Neural progenitor cell (in vitro differentiated cells): ENCODE data around the gene ANK3. TPM values are rescaled to one million over a fixed set of nuclear protein-coding genes. Genes with fewer than 3 reads are reported as not detected.

Experiments
- DNase-seq: peaks from one replicate; pipeline ENCODE4 v3.0.0-alpha.2; 2016; ENCODE audit warnings: low spot score
- H2AFZ ChIP-seq: fragments of 200-600 bp; sonication (generic); replicated peaks from 2 replicates; pipeline ENCODE4 v1.6.1; 2016; ENCODE audit warnings: antibody characterized with exemption
- H3F3A ChIP-seq: fragments of 200-600 bp; sonication (generic); 2 replicates; pipeline ENCODE4 v1.6.1; 2016; ENCODE audit warnings: antibody characterized with exemption, low read depth
- H3K27ac ChIP-seq: fragments of 200-600 bp; sonication (generic); 2 replicates; pipeline ENCODE4 v1.5.1; 2016; ENCODE audit warnings: mild to moderate bottlenecking
- H3K27me3 ChIP-seq: fragments of 200-600 bp; sonication (generic); 2 replicates; pipeline ENCODE4 v1.6.1; 2016; ENCODE audit warnings: mild to moderate bottlenecking, moderate library complexity
- H3K36me3 ChIP-seq: fragments of 200-600 bp; sonication (generic); 2 replicates; pipeline ENCODE4 v1.5.1; 2016
- H3K4me1 ChIP-seq: fragments of 200-600 bp; sonication (generic); 2 replicates; pipeline ENCODE4 v1.6.1; 2016; ENCODE audit warnings: mixed run types
- H3K4me2 ChIP-seq: fragments of 200-600 bp; sonication (generic); 2 replicates; pipeline ENCODE4 v1.6.1; 2016
- H3K4me3 ChIP-seq: fragments of 200-600 bp; sonication (generic); 2 replicates; pipeline ENCODE4 v1.5.1; 2016
- H3K79me2 ChIP-seq: fragments of 200-600 bp; sonication (generic); 2 replicates; pipeline ENCODE4 v1.6.1; 2016; ENCODE audit warnings: low read depth
- H3K9ac ChIP-seq: fragments of 200-600 bp; sonication (generic); 2 replicates; pipeline ENCODE4 v1.6.1; 2016
- H3K9me3 ChIP-seq: fragments of 200-600 bp; sonication (generic); 2 replicates; pipeline ENCODE4 v1.5.1; 2016; ENCODE audit warnings: low read depth
- H4K20me1 ChIP-seq: fragments of 200-600 bp; sonication (generic); 2 replicates; pipeline ENCODE4 v1.6.1; 2016; ENCODE audit warnings: low read depth
- H3K27ac Mint-ChIP-seq: 3 replicates; pipeline ENCODE4 v1.8.0; 2021; ENCODE audit warnings: mixed read lengths
- H3K27me3 Mint-ChIP-seq: 2 replicates; pipeline ENCODE4 v1.8.0; 2022; ENCODE audit warnings: low read depth, mild to moderate bottlenecking, inconsistent platforms, moderate library complexity, mixed read lengths; ENCODE audit not compliant: insufficient read depth
- H3K36me3 Mint-ChIP-seq: 3 replicates; pipeline ENCODE4 v1.8.0; 2021; ENCODE audit warnings: mixed read lengths
- H3K4me1 Mint-ChIP-seq: 3 replicates; pipeline ENCODE4 v1.8.0; 2021; ENCODE audit warnings: mixed read lengths
- H3K4me3 Mint-ChIP-seq: 3 replicates; pipeline ENCODE4 v1.8.0; 2021; ENCODE audit warnings: mild to moderate bottlenecking, moderate library complexity, mixed read lengths
- H3K9me3 Mint-ChIP-seq: 3 replicates; pipeline ENCODE4 v1.8.0; 2020; ENCODE audit warnings: mixed read lengths
- EZH2 ChIP-seq: fragments of 200-600 bp; sonication (generic); IDR thresholded peaks from 2 replicates; pipeline ENCODE4 v1.6.1; 2017; ENCODE audit warnings: antibody characterized with exemption, mild to moderate bottlenecking, moderate library complexity
- EZH2phosphoT487 ChIP-seq: fragments of 200-600 bp; sonication (generic); IDR thresholded peaks from 2 replicates; pipeline ENCODE4 v1.6.1; 2017; ENCODE audit warnings: antibody characterized with exemption
- total RNA-seq: library from RNA; depleted of rRNA; stranded (reverse); fragments of >200 nt; gene quantifications from 2 replicates; pipeline ENCODE4 v1.2.3, GENCODE V29; 2015; ENCODE audit warnings: low replicate concordance
- TF ChIP-seq, protein P1 (sequence below): fragments of 200-600 bp; sonication (generic); IDR thresholded peaks from 2 replicates; pipeline ENCODE4 v1.5.1; 2017; ENCODE audit warnings: antibody characterized with exemption, mild to moderate bottlenecking

ANK3 gene
- total RNA-seq, 1 donor from 2014 or later, result 54.1 TPM

GRCh38 chr10:60114765-60115586, 274.7 kb downstream of the ANK3 start:
- Histone ChIP-seq H3K9ac (no peak overlapping the region), H3K27me3 (no peaks in the 10 kb centered on the region), H3K4me1 (no peaks in the 10 kb centered on the region), H3K4me2 (no peak overlapping the region), H2AFZ (no peak overlapping the region), H3K79me2 (no peaks in the 10 kb centered on the region), H3K4me3 (no peak overlapping the region), H4K20me1 (no peaks in the 10 kb centered on the region), H3K36me3 (no peaks in the 10 kb centered on the region), H3K9me3 (no peaks in the 10 kb centered on the region), H3F3A (no peaks in the 10 kb centered on the region), H3K27ac (no peak overlapping the region)
- Mint-ChIP-seq H3K4me1 (no peaks in the 10 kb centered on the region), H3K27me3 (no peaks in the 10 kb centered on the region), H3K9me3 (no peaks in the 10 kb centered on the region), H3K27ac (no peak overlapping the region), H3K36me3 (peaks cover 5% of the 10 kb centered on the region), H3K4me3 (no peak overlapping the region)
- TF ChIP-seq EZH2 (no peak), EZH2phosphoT487 (no peak)
- TF ChIP-seq, protein P1, sequence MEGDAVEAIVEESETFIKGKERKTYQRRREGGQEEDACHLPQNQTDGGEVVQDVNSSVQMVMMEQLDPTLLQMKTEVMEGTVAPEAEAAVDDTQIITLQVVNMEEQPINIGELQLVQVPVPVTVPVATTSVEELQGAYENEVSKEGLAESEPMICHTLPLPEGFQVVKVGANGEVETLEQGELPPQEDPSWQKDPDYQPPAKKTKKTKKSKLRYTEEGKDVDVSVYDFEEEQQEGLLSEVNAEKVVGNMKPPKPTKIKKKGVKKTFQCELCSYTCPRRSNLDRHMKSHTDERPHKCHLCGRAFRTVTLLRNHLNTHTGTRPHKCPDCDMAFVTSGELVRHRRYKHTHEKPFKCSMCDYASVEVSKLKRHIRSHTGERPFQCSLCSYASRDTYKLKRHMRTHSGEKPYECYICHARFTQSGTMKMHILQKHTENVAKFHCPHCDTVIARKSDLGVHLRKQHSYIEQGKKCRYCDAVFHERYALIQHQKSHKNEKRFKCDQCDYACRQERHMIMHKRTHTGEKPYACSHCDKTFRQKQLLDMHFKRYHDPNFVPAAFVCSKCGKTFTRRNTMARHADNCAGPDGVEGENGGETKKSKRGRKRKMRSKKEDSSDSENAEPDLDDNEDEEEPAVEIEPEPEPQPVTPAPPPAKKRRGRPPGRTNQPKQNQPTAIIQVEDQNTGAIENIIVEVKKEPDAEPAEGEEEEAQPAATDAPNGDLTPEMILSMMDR, result peak; percentile 70
- peak; percentile 74 for DNase-seq

- no peaks in the 10 kb centered on the region for H3F3A ChIP-seq
- H3K27me3 Mint-ChIP-seq, result no peaks in the 10 kb centered on the region
Measured at GRCh38 chr10:60110739-60111138, 278.9 kb downstream of the ANK3 start.

DNA sequence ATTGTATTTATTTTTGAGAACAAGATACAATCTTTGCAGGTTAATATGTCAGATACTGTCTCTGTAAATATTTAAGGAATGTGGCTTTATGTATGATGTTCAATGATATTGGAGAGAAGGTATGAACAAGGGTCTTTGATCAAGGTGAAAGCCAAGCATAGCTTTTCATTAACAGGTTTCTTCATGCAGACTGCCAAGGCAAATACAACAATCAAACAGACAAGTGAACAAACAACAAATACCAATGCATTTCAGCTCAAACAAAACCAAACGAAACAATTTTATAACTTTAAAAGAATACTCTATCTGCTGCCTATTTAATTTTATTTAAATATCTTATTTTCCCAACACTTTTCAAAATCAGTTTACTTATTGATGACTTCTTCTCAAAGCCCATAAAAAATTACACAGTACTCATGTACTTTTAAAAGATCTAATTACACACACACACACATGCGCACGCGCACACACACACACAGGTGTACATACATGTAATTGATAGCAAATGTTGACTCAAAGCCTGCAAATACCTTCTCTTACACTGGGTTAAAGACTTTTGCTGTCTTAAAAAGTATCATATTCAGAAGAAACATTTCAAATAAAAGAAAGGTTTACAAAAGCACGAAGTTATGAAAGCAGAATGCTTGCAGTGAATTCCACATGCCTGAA, 282.2 kb downstream of the ANK3 start:
- no peak overlapping the region for H3K4me3 Mint-ChIP-seq
- no peaks in the 10 kb centered on the region for H3K9me3 Mint-ChIP-seq
- TF ChIP-seq, protein P1, result no peak
- TF ChIP-seq EZH2phosphoT487 (no peak), EZH2 (no peak)
- H2AFZ ChIP-seq, result no peak overlapping the region
- H3K9me3 ChIP-seq, result no peaks in the 10 kb centered on the region
- no peaks in the 10 kb centered on the region for H3K79me2 ChIP-seq
- H3K9ac ChIP-seq, result no peak overlapping the region
- H3K27ac Mint-ChIP-seq, result no peak overlapping the region
- no peaks in the 10 kb centered on the region for H3K4me1 Mint-ChIP-seq
- no peak overlapping the region for H3K4me3 ChIP-seq
- H3K4me2 ChIP-seq, result no peak overlapping the region
- no peaks in the 10 kb centered on the region for H3K27me3 Mint-ChIP-seq
- no peaks in the 10 kb centered on the region for H3F3A ChIP-seq
- H3K27me3 ChIP-seq, result no peaks in the 10 kb centered on the region
- no peaks in the 10 kb centered on the region for H4K20me1 ChIP-seq
- no peak overlapping the region for H3K27ac ChIP-seq
- no peaks in the 10 kb centered on the region for H3K4me1 ChIP-seq
- DNase-seq, result no peak
- no peaks in the 10 kb centered on the region for H3K36me3 ChIP-seq
- peaks cover 15% of the 10 kb centered on the region for H3K36me3 Mint-ChIP-seq

More at GRCh38 chr10:60110739-60111138, 278.9 kb downstream of the ANK3 start:
- Histone ChIP-seq H3K9me3 (no peaks in the 10 kb centered on the region), H3K4me2 (no peak overlapping the region), H3K36me3 (no peaks in the 10 kb centered on the region), H3K27ac (no peak overlapping the region), H3K4me3 (no peak overlapping the region), H3K27me3 (no peaks in the 10 kb centered on the region), H3K4me1 (no peaks in the 10 kb centered on the region), H4K20me1 (no peaks in the 10 kb centered on the region), H3K9ac (no peak overlapping the region), H3K79me2 (no peaks in the 10 kb centered on the region), H2AFZ (no peak overlapping the region)
- TF ChIP-seq, protein P1, result no peak
- no peak for TF ChIP-seq EZH2
- no peak for TF ChIP-seq EZH2phosphoT487
- H3K9me3 Mint-ChIP-seq, result no peaks in the 10 kb centered on the region
- no peak for DNase-seq
- no peak overlapping the region for H3K4me3 Mint-ChIP-seq
- peaks cover under 1% of the 10 kb centered on the region for H3K36me3 Mint-ChIP-seq
- H3K4me1 Mint-ChIP-seq, result no peaks in the 10 kb centered on the region
- H3K27ac Mint-ChIP-seq, result no peak overlapping the region
